ENCODE results near the gene CDC45. TPM values are rescaled to one million over a fixed set of nuclear protein-coding genes. Genes with fewer than 3 reads are reported as not detected.

The CDC45 gene
- total RNA-seq (2022; extraction: Qiagen RNA extraction), result 23.9 to 27.7 TPM (median 24.8 TPM) in 5 replicates

DNA sequence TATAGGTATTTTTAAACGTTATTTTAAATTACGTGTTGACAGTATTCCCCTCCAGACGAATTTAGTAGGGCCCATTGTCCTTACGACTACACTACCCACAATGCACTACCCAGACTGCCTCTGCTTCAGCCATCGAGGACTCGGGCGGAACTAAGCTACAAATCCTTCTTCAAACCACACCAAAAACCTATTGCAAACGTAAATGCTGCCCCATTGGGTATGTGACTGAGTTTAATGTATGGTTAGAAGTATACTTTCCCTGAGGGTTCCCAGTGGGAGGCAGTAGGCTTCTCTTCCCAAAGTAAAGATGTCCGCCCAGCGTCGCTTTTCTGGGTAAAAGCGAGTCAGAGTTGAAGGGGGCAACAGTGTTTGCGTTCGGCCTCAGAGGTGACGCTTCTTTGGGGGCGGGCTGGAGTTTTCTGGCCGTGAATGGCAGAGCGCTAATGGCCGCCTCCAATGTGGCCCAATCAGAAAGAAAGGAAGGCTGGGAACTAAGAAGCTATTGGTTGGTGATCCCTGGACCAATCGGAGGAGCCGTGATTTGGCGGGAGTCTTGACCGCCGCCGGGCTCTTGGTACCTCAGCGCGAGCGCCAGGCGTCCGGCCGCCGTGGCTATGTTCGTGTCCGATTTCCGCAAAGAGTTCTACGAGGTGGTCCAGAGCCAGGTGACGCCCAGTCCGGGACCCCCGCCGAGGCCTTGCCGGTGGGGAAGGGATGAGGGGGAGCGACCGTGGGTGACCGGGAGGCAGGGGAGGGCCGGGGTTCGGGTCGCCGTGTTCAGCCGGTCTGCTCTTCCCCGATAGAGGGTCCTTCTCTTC is at the start of gene CDC45:
TSS of gene CDC45 (plus strand) at position 566 of the 818 bp plus-strand sequence. CDS start at position 615, 49 bp downstream.

DNA sequence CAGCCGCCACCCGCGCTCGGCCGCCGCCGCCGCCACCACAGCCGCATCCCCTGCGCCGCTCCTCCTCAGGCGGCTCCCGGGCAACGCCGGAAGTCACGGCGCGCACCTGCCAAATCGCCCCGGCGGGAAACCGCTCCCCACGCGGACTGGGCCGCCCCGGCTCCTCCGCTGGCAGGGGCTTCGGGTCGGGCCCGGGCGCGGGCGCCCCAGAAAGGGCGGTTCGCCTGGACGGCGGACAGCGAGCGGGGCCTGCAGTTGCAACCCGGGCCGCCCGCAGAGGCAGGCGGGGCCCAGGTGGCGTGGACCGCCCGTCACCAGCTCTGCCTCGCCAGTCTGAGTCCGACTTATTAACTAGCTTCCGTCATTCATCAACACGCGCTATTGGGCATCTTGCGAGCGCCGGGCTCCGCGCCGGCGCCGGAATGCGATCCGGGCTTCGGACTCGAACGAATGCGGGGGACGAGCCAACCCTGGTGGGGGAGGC is 48.0 kb upstream of the CDC45 start, which contains the start of gene HIRA:
TSS of gene HIRA (minus strand) at position 85 of the 484 bp plus-strand sequence. CDS start 257 bp downstream, outside the sequence.

GRCh38 chr22:19432133-19432851 is 47.4 kb upstream of the CDC45 start, which contains the start of gene MRPL40:
Gene MRPL40, plus strand, starts transcription at chr22:19432545. Its CDS starts 10 bp downstream, at chr22:19432555.

GRCh38 chr22:19447330-19448075 is 32.2 kb upstream of the CDC45 start, which contains the start of gene C22orf39:
Gene C22orf39, minus strand, starts transcription at chr22:19447711. Its CDS starts 23 bp downstream, at chr22:19447688.

DNA sequence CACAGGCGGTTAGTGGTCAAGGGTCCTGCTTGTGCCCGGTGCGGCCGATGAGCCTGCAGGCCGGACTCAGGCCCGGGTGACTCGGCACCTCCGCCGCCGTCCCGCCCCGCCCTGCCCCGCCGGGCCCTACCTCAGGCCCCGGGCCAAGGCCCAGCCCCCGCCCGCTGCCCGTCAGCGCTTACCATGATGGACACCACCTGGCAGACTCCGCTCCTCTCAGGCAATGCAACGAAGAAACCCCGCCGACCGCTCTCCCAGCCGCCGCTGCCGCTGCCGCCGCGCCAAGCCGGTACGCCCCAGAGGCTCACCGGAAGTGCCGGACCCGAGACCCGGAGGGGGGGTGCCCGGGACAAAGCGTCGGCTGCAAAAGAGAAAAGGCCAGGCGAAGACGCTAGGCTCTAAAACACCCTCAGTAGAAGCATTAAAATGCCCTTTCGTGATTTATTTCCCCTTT is 792 bp upstream of the CDC45 start, which contains the start of gene UFD1:
TSS of gene UFD1 (minus strand) at position 293 of the 454 bp plus-strand sequence. CDS start at position 185, 108 bp downstream.

GRCh38 chr22:19524170-19525115 is 44.7 kb downstream of the CDC45 start, which contains the start of gene CLDN5:
Gene CLDN5, minus strand, starts transcription at chr22:19524410. Its CDS starts 155 bp downstream, at chr22:19524255.

Other genes starting within 250 kb of the CDC45 start
- gene CLTCL1, start 188.2 kb upstream of the CDC45 start, total RNA-seq (2022; extraction: Qiagen RNA extraction), result 4.6 to 6.1 TPM (median 5.6 TPM) in 5 replicates
- 20.1 to 25.9 TPM (median 24.8 TPM) in 5 replicates for gene HIRA, start 48.2 kb upstream of the CDC45 start, total RNA-seq (2022; extraction: Qiagen RNA extraction)
- gene MRPL40, start 47.4 kb upstream of the CDC45 start, total RNA-seq (2022; extraction: Qiagen RNA extraction), result 40.6 to 50.4 TPM (median 44.9 TPM) in 5 replicates
- gene C22orf39, start 32.2 kb upstream of the CDC45 start, total RNA-seq (2022; extraction: Qiagen RNA extraction), result 13.2 to 15.8 TPM (median 15.4 TPM) in 5 replicates
- gene UFD1, start 727 bp upstream of the CDC45 start, total RNA-seq (2022; extraction: Qiagen RNA extraction), result 92.8 to 101 TPM (median 98.1 TPM) in 5 replicates
- not detected in 5 replicates for gene CLDN5, start 44.5 kb downstream of the CDC45 start, total RNA-seq (2022; extraction: Qiagen RNA extraction)
- 7.7 to 10.7 TPM (median 10.2 TPM) in 5 replicates for gene SEPTIN5, start 234.6 kb downstream of the CDC45 start, total RNA-seq (2022; extraction: Qiagen RNA extraction)
- 0.28 to 1.8 TPM (median 1.6 TPM) in 5 replicates for gene GP1BB, start 243.6 kb downstream of the CDC45 start, total RNA-seq (2022; extraction: Qiagen RNA extraction)